GM18951 (cell line): Measurements from ENCODE around the gene SAMD1.
"Not testable (repeated sequence)": the region's sequence is repeated elsewhere in the genome, so short reads cannot be mapped to it uniquely, and the experiment has no call there.

ENCODE experiments used
- POLR2A ChIP-seq: IDR thresholded peaks from 4 replicates; pipeline ENCODE4 v1.6.1; 2011; ENCODE audit warnings: mild to moderate bottlenecking; ENCODE audit not compliant: insufficient read length, insufficient read depth; ENCODE audit errors: extremely low read depth
- in situ Hi-C: fragments of 300-500 bp; cut with MboI; formaldehyde crosslinking; loops from one replicate; pipeline ENCODE4 v1.12.0; 2022; ENCODE audit warnings: low sequenced_read_pairs, mixed read lengths, inconsistent platforms; ENCODE audit not compliant: unreplicated experiment

Gene SAMD1

GRCh38 chr19:14058182-14059092 lies 32.1 kb downstream of the SAMD1 start:
- in situ Hi-C loops: no loop called here
- TF ChIP-seq POLR2A: no peak

GRCh38 chr19:14056741-14057356 lies 33.7 kb downstream of the SAMD1 start:
- no peak for TF ChIP-seq POLR2A
- in situ Hi-C loops: no loop called here

- in situ Hi-C loops: no loop called here
- no peak for TF ChIP-seq POLR2A
Measured at GRCh38 chr19:14056069-14056666, 34.4 kb downstream of the SAMD1 start.

GRCh38 chr19:14055396-14055795 lies 35.2 kb downstream of the SAMD1 start:
- TF ChIP-seq POLR2A: no peak
- in situ Hi-C loops: no loop called here

GRCh38 chr19:14054721-14055120 lies 35.8 kb downstream of the SAMD1 start:
- in situ Hi-C loops: no loop called here
- no peak for TF ChIP-seq POLR2A

GRCh38 chr19:14054099-14054498 lies 36.5 kb downstream of the SAMD1 start:
- in situ Hi-C loops: no loop called here
- TF ChIP-seq POLR2A: no peak

GRCh38 chr19:14053500-14053899 lies 37.1 kb downstream of the SAMD1 start:
- in situ Hi-C loops: no loop called here
- TF ChIP-seq POLR2A: no peak

GRCh38 chr19:14053032-14053431 lies 37.5 kb downstream of the SAMD1 start:
- in situ Hi-C loops: no loop called here
- no peak for TF ChIP-seq POLR2A

- no peak for TF ChIP-seq POLR2A
- in situ Hi-C loops: no loop called here
Measured at GRCh38 chr19:14052470-14052869, 38.1 kb downstream of the SAMD1 start.

GRCh38 chr19:14051980-14052379 lies 38.6 kb downstream of the SAMD1 start:
- in situ Hi-C loops: no loop called here
- TF ChIP-seq POLR2A: no peak

- in situ Hi-C loops: not testable (repeated sequence)
Measured at GRCh38 chr19:14050961-14051360, 39.6 kb downstream of the SAMD1 start.

GRCh38 chr19:14050512-14050911 lies 40.0 kb downstream of the SAMD1 start:
- no peak for TF ChIP-seq POLR2A
- in situ Hi-C loops: no loop called here

GRCh38 chr19:14048443-14049153 lies 42.0 kb downstream of the SAMD1 start:
- in situ Hi-C loops: no loop called here
- TF ChIP-seq POLR2A: no peak

GRCh38 chr19:14047866-14048265 lies 42.7 kb downstream of the SAMD1 start:
- in situ Hi-C loops: not testable (repeated sequence)

GRCh38 chr19:14042659-14043608 lies 47.6 kb downstream of the SAMD1 start:
- in situ Hi-C loops: not testable (repeated sequence)
